ENCODE measurements around the gene GPRC6A.
A peak's percentile ranks its signal among the peaks of the same experiment; 100 is the strongest.

GPRC6A gene

GRCh38 chr6:116797585-116797984, 31.3 kb downstream of the GPRC6A start:
- H3K4me3 ChIP-seq (ENCODE audit: low read depth, low read length): no peak overlapping the region
- TF ChIP-seq, protein P1, sequence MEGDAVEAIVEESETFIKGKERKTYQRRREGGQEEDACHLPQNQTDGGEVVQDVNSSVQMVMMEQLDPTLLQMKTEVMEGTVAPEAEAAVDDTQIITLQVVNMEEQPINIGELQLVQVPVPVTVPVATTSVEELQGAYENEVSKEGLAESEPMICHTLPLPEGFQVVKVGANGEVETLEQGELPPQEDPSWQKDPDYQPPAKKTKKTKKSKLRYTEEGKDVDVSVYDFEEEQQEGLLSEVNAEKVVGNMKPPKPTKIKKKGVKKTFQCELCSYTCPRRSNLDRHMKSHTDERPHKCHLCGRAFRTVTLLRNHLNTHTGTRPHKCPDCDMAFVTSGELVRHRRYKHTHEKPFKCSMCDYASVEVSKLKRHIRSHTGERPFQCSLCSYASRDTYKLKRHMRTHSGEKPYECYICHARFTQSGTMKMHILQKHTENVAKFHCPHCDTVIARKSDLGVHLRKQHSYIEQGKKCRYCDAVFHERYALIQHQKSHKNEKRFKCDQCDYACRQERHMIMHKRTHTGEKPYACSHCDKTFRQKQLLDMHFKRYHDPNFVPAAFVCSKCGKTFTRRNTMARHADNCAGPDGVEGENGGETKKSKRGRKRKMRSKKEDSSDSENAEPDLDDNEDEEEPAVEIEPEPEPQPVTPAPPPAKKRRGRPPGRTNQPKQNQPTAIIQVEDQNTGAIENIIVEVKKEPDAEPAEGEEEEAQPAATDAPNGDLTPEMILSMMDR (IDR thresholded peaks at IDR 0.05; ENCODE audit: insufficient read depth, low read depth, low read length, missing control alignments): no peak
- DNase-seq (ENCODE audit: low read depth): no peak

GRCh38 chr6:116793224-116793623, 35.7 kb downstream of the GPRC6A start:
- H3K4me3 ChIP-seq (ENCODE audit: low read depth, low read length): no peak overlapping the region
- DNase-seq (ENCODE audit: low read depth): no peak

GRCh38 chr6:116783852-116784251, 45.0 kb downstream of the GPRC6A start:
- H3K4me3 ChIP-seq (ENCODE audit: low read depth, low read length): no peak overlapping the region
- no peak for DNase-seq (ENCODE audit: low read depth)
- TF ChIP-seq, protein P1 (IDR thresholded peaks at IDR 0.05; ENCODE audit: insufficient read depth, low read depth, low read length, missing control alignments): no peak

More at GRCh38 chr6:116793224-116793623, 35.7 kb downstream of the GPRC6A start:
- TF ChIP-seq, protein P1 (IDR thresholded peaks at IDR 0.05; ENCODE audit: insufficient read depth, low read depth, low read length, missing control alignments): no peak

DNA sequence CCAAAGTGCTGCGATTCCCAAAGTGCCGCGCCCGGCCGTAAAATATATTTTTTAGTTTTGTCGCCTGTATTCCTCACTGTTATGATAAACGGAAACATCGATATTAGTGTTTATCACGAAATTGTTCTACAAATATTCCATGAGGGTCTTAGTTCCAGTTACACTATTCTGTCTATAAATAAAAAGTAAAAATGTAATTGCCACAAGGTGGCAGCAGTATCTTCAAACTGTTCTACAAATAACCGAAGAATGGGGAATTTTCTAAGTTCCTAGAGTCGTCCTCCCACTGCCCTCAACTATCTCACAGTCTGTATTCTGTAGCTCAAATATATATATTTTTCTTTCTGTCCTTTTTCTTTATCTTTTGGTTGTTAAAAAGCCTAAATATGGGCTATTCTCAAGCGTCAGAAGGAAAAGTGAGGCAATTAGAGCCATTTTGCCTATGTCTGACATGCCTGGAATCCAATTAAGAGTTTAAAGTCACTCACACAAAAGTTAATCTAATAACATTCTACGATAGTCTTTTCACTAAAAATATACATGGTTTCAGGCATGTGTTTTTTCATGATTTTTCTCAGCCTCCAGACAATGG, 49.2 kb downstream of the GPRC6A start:
- peak; percentile 40 for DNase-seq (ENCODE audit: low read depth)
- H3K4me3 ChIP-seq (ENCODE audit: low read depth, low read length): no peak overlapping the region
- TF ChIP-seq, protein P1 (IDR thresholded peaks at IDR 0.05; ENCODE audit: insufficient read depth, low read depth, low read length, missing control alignments): peak; percentile 21

DNA sequence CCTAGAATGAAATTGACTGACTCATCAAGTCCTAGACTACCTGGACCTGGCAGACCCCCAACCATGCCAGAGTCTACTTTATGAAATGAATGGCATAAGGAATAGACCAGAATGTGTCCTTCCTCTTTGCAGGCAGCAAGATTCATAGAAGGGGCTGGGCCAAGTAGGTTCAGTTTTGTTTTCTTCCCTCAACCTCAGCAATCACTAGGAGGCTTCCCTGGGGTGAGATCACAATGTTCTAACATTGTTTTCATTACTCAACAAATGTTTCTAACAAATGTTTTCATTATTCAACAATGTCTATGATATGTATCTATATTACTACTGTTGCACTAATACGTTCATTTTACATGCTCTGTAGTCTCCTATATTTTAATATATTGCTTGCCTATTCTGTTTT, 55.0 kb downstream of the GPRC6A start:
- DNase-seq (ENCODE audit: low read depth): no peak
- TF ChIP-seq, protein P1 (IDR thresholded peaks at IDR 0.05; ENCODE audit: insufficient read depth, low read depth, low read length, missing control alignments): no peak

GRCh38 chr6:116772450-116772849, 56.4 kb downstream of the GPRC6A start:
- DNase-seq (ENCODE audit: low read depth): no peak
- H3K4me3 ChIP-seq (ENCODE audit: low read depth, low read length): no peak overlapping the region
- TF ChIP-seq, protein P1 (IDR thresholded peaks at IDR 0.05; ENCODE audit: insufficient read depth, low read depth, low read length, missing control alignments): no peak

More for the DNA sequence above, 55.0 kb downstream of the GPRC6A start:
- no peak overlapping the region for H3K4me3 ChIP-seq (ENCODE audit: low read depth, low read length)

DNA sequence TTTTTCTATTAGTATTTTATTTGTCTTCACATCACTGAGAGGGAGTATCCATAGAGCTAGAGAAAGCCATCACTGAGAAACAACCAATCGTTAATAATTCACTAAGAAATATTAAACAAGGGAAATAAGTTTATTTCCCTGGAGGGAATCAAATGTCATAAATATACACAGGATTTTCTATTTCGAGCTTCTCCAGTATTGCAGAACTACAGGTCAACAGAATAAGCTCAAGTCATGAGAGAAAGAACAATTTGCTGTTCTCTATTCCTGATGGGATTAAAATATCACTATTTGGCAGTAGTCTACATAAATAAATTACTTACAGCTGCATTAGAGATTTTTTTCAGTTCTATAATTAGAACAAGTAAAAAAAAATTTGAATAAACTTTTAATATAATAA, 61.2 kb downstream of the GPRC6A start:
- no peak for DNase-seq (ENCODE audit: low read depth)
- H3K4me3 ChIP-seq (ENCODE audit: low read depth, low read length): no peak overlapping the region
- TF ChIP-seq, protein P1 (IDR thresholded peaks at IDR 0.05; ENCODE audit: insufficient read depth, low read depth, low read length, missing control alignments): no peak

Measured in GM12865 (cell line).